Fibroblast of skin of right biceps (primary cell): ENCODE data around the gene CCDC88B.

Experiments used
- DNase-seq: peaks from one replicate; pipeline ENCODE4 v3.0.0-alpha.2; 2013

CCDC88B gene

DNA sequence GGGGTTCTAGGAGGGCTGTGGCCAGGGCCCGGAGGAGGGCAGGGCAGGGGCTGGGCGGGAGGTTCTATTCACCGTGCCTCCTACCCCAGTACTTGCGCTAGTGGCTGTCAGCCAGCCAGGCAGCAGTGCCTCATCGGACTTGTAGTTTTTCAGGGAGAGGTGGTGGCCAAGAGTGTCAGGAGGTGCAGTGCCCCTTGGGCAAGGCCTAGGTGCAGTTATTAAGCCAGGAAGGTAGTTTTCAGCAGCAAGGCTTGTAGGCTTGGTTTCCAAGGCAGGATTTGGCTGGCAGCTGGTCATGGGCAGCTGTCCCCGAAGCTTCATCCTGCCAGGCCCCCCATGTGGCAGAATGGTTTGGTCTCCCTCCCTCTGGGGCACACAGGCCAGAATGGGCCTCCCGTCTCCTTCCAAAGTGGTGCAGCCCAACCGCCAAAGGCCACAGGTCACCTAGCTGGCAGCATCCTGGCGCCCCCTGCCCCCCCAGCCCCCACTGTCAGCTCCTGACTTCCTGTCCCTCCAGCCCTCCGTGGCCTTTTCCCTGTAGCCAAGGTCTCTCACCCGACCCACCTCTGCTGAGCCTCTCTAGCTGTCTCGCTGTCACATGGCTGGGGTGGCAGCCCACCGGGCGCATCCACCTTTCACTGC, 8.5 kb downstream of the CCDC88B start:
- DNase-seq = no peak

DNA sequence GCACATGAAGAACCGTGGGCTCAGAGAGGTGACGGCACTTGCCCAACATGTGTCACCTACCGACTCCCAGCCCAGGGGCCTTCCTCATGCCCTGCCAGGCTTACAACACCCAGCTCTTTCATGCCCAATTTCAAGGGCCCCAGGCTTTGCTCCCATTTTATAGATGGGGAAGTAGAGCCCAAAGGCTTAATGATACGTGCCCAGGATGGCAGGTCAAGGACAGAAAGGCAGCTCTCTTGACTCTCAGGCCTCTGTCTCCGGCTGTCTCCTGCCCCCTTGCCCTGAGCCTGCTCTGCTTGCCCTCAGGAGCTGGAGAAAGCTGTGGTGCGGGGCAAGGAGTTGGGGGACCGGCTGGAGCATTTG, 9.0 kb downstream of the CCDC88B start:
- DNase-seq = no peak

DNA sequence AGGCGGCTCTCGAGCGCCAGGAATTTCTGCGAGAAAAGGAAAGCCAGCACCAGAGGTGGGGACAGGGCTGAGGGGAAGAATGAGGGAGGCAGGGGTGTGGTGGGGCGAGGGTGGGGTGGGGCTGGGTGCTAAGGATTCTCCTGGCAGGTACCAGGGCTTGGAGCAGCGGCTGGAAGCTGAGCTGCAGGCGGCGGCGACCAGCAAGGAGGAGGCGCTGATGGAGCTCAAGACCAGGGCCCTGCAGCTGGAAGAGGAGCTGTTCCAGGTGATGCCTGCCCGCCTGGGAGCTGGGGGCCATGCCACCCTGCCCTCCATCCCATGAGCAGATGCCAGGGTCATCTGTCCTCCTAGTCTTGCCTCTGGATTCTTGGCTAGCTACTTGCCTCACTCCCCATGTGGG, 9.4 kb downstream of the CCDC88B start:
- DNase-seq = no peak

DNA sequence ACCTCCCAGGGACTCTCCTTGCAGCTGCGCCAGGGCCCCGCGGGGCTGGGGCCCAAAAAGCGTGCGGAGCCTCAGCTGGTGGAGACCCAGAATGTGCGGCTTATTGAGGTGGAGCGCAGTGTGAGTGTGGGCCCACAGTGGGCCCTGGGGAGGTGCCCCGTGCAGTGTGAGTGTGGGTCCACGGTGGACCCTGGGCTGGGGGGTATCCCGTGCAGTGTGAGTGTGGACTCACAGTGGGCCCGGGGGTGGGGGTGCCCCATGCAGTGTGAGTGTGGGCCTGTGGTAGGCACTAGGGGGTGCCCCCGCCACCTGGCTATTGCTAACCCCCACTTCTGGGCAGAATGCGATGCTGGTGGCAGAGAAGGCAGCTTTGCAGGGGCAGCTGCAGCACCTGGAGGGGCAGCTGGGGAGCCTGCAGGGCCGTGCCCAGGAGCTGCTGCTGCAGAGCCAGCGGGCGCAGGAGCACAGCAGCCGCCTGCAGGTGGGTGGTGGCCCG, 11.2 kb downstream of the CCDC88B start:
- no peak for DNase-seq

DNA sequence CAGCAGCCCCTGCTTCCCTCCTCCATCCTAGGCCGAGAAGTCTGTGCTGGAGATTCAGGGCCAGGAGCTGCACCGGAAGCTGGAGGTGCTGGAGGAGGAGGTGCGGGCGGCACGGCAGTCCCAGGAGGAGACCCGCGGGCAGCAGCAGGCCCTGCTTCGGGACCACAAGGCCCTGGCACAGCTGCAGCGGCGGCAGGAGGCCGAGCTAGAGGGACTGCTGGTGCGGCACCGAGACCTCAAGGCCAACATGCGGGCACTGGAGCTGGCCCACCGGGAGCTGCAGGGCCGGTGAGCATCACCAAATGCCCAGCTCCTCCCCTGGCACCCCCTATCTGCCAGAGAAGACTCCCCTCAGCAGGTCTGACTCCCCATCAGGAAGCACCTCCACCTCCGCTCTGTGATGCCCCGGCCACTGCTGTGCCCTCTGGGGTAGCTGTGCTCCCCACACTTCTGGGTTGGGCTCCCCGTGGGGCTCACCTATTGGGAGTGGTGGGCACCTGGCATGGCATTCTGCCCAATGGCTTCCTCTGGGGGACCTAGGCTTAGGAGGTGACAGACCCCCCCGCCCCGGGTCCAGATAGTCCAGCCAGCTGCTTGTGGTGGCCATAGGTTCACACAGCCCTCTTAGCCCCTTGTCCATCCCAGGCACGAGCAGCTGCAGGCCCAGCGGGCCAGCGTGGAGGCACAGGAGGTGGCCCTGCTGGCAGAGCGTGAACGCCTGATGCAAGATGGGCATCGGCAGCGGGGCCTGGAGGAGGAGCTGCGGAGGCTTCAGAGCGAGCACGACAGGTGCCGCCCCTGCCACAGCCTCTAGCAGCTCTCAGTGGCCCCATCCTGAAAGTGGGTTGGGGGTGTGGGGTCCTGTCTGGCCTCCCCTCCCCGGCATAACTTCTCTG, 12.3 kb downstream of the CCDC88B start:
- DNase-seq = no peak

DNA sequence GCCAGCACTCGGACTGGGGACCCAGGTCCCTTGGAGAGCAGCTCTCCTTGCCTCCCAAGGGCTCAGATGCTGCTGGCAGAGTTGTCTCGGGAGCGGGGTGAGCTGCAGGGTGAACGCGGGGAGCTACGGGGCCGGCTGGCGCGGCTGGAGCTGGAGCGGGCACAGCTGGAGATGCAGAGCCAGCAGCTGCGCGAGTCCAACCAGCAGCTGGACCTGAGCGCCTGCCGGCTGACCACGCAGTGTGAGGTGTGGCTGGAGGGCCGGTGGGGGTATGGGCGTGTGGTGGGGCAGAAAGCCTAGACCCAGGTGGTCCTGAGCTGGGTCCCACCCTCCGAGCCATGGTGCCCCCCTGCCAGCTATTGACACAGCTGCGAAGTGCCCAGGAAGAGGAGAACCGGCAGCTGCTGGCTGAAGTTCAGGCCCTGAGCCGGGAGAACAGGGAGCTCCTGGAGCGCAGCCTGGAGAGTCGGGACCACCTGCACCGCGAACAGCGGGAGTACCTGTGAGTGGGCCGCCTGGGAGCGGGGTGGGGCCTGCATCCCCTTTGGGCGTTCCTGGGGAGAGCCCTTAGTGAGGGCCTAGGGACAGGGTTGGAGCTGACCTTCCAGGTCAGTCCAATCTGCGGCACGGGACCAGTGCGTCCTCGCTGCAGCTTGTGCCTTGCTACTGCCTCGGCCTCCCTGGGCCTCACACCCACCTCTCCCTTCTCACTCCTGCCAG, 13.2 kb downstream of the CCDC88B start:
- DNase-seq = no peak

DNA sequence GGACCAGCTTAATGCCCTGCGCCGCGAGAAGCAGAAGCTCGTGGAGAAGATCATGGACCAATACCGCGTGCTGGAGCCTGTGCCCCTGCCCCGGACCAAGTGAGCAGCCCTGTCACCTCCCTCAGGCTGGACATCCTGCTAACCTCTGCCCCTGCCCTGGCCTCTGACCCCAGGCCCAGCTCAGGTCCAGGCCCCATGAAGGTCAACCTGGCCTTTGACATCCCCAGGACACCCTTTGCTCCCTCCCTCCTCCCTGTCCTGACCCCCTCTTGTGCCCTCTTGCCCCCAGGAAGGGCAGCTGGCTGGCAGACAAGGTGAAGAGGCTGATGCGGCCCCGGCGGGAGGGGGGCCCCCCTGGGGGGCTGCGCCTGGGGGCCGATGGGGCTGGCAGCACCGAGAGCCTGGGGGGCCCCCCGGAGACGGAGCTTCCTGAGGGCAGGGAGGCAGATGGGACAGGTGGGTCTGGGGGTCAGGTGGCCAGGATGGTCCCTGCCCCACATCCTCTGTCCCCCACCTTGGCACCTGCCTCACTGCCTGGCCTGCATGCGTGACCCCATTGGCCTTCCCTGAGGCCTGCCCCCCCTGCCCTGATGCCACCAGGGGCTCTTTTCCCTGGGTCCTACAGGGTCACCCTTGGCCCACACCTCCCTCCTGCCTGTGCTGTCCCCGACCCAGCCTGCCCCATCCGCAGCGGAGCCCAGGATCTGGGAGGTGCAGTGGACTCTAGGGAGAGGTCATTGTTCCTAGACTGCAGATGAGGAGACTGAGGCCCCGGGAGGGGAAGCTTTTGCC, 13.9 kb downstream of the CCDC88B start:
- no peak for DNase-seq

DNA sequence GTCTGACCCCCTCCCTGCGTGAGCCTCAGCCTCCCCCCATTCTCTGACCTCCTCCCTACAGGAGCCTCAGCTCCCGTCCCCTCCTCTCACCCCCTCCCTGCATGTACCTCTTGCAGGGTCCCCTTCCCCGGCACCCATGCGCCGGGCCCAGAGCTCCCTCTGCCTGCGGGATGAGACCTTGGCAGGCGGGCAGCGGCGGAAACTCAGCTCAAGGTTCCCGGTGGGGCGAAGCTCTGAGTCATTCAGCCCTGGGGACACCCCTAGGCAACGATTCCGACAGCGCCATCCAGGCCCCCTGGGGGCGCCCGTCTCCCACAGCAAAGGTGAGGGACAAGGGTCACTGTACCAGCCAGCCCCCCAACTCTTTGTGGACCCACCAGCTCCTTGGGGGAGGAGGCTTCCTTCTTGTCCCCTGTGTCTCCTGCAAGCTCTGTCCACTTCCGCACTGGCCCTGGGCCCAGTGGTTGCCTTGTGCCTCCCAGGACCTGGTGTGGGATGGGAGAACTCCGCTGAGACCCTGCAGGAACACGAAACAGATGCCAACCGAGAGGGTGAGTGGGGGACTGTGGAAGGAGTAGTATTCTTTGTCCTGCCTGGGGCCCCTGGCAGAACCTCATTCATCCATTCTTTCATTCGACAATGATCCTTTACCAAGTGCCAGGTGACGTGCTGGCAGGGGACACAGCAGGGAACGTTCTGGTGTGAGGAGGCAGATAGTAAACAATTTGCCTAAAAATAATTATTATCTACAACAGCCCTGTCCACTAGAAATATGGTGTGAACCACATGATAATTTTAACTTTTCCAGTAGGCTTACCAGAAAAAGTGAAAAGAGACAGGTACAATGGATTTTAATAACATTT, 15.3 kb downstream of the CCDC88B start:
- DNase-seq = peak; percentile 85

DNA sequence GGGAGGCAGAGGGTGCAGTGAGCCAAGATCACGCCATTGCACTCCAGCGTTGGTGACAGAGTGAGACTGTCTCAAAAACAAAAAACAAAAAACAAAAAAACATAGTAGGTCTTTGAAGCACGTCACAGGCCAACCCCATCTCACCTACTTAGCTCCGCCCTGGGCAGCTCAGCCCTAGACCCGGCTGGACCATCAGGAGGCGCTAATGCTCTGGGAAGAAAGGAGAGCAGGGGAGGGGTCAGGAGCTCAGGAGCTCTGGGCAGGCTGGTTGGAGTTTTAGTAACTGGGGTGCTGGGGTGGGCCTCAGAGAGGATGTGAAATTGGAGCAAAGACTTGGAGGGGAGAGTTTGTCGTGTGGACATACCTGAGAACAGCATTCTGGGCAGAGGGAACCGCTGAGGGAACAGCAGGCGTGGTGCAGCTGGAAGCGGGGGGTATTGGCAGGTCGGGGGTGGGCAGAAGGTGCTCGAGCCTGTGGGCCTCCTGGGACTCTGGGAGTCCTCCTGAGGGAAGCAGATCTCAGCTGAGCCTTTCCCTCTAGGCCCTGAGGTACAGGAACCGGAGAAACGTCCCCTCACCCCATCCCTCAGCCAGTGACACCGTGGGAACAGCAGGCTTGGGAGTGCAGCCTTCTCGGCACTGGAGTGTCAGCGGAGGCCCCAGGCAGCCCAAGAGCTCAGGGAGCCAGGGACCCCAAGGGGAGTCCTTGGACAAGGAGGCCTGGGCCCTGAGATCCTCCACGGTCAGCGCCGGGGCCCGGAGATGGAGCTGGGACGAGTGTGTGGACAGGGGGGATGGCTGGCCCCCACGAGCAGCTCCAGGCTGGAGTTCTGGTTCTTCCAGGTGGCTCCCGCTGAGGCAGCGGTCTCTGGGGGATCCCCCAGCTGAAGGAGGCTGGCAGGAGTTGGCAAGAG, 16.8 kb downstream of the CCDC88B start:
- peak; percentile 52 for DNase-seq

DNA sequence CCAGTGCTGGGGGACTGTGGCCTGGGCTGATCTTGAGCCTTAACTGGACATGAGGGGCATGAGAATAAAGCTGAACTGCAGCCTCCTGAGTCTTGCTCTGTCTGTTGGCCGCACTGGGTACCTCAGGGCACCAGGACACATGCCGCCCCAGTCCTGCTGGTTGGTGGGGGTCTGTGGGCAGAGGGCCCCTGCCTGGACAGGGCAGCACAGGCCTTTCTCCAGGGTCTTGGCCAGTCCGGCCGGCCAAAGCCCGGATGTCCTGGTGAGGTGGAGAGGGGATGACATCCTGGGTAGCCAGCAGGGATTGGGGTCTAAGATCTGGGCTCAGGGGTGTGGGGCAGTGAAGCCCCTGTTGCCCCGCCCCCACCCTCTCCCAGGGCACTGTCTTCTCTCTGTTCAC, 17.4 kb downstream of the CCDC88B start:
- no peak for DNase-seq

DNA sequence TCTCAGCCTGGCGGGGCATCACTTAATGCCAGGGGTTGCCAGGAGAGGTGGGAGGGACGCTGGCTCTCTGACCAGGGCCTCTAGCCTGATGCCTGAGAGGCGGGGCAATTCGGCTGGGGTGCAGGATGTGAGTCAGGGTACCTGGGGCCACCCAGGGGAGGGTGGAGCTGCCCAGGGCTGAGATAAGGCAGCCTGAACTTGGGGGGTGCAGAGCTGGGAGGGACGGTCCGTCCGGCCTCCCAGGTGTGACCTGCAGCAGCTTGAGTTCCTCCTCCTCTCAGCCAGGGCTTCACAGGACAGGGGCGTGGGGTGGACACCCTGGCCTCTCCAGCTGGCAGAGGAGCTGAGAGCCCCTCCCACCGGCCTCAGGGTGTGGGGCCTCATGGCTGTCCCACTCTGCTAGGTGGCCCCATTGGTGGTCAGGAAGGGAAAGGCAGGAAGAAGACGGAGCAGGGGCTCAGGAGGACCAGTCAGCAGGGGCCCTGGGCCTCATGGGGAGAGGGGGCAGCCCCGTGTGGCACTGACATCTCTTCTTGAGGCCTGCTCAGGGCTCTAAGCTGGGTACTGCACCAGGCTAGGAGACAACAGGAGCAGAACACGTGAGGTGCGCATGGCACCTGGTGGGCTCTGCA, 18.0 kb downstream of the CCDC88B start:
- peak; percentile 24 for DNase-seq

DNA sequence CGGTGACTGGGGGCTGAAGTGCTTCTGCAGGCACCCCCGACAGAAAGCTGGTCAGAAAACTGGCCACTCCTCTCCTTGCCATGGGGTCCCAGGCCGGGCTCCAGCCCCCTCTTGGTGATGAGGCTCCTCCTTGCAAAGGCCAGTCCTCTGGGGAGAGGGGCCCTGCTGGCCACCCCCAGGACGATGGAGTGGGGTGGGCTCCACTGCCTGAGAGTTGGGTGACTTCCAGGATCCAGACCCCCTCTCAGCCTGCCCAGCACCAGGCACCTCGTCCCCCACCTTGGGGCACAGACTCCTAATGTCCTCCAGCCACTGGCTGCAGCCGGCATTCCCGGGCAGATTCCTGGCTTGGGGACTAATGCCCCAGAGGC, 18.5 kb downstream of the CCDC88B start:
- no peak for DNase-seq

DNA sequence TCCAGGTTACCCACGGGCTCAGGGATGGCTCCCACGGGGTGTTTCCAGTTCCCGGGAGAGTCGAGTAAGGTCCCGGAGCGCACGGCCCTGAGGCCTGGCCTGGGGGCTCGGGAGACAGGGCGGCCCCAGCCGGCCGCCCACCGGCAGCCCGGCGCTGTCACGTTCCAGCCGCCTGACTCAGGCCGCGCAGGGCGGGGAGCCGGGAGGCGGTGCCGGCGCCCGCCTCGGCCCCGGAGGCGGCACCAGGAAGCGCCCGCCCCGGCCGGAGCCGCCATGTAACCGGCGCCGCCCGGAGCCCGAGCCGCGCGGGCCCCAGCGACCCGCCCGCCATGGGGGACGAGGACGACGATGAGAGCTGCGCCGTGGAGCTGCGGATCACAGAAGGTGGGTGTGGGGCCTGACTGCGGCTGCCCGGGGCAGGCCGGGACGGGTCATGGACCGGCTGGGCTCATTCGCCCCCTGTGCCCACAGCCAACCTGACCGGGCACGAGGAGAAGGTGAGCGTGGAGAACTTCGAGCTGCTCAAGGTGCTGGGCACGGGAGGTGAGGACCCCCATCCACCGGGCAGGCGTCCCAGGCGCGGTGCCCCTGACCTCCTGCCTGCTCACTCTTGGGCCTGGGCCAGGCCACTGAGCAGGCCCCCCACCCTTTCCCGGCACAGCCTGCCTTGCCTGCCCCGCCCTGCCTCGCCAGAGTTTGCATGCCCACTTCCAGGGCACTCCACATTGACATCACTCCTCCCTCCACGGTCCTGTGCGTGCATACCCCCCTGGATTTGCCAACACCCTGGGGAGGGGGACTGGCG, 19.1 kb downstream of the CCDC88B start, which contains the start of gene RPS6KA4:
TSS of gene RPS6KA4 (plus strand) at position 256 of the 805 bp plus-strand sequence. CDS start at position 330, 74 bp downstream.
- peak; percentile 77 for DNase-seq

DNA sequence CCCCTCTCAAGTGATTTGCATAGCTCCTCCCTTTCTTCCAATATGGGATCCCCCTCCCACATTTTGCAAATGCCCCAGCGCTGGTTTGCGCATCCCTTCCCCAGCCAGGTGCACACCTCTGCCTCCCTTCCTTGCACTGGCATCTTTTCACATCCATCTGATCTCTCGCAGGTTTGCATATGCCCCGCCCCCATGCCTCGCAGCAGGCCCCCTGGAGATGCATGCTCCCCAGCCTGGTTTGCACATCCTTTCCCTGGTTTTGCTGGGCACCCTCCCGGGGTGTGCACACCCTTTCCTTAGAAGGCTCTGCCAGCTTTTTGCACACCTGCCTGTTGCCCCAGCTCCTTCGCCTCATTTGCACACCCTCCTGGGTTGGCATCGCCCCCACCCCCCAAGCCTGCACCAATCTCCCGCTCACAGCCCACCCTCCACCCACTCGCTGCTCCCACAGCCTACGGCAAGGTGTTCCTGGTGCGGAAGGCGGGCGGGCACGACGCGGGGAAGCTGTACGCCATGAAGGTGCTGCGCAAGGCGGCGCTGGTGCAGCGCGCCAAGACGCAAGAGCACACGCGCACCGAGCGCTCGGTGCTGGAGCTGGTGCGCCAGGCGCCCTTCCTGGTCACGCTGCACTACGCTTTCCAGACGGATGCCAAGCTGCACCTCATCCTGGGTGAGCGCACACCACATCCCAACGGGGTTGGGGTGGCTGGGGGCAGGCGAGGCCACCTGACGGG, 19.9 kb downstream of the CCDC88B start:
- DNase-seq = no peak

DNA sequence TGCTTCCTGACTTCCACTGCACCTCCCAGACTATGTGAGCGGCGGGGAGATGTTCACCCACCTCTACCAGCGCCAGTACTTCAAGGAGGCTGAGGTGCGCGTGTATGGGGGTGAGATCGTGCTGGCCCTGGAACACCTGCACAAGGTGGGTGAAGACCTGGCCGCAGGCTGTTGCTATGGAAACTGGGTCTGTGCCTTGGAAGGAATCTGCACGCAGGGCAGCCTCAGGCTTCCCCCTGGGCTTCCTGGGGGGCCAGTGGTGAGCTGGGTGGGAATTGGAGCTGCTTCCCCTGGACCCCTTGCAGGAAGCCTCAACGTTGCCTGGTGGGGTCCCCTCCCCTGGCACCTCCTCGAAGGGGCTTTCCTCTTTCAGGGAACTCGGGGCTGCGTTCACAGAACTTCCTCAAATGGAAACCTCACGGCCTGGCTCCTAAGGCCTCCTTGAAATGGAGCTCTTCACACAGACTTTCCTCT, 20.5 kb downstream of the CCDC88B start:
- no peak for DNase-seq

DNA sequence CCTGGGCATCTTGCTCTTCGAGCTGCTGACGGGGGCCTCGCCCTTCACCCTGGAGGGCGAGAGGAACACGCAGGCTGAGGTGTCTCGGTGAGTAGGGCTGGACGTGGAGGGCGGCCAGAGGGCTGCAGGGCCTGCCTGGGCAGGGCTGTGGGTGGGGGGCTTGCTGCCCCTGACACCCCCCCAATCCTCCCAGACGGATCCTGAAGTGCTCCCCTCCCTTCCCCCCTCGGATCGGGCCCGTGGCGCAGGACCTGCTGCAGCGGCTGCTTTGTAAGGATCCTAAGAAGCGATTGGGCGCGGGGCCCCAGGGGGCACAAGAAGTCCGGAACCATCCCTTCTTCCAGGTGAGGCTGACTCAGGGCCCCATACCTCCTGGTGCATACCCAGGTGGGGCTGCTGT, 21.7 kb downstream of the CCDC88B start:
- no peak for DNase-seq

DNA sequence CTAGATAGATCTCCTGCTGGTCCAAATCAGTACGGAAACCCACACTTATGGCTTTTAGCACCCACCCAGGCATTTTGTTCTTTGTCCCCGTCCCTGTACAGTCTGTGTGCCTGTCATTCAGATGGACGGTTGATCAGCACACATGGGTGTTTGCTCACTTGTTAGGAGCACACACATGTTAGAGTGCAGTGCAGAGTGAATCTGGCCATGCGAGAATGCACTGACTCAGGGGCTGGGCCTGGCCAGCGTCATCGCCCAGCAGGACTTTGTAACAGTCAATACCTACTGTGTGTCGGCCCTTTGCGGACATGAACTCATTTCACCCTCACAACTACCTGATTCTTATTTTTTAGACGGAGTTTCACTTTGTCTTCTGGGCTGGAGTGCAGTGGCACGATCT, 22.3 kb downstream of the CCDC88B start:
- DNase-seq = no peak

DNA sequence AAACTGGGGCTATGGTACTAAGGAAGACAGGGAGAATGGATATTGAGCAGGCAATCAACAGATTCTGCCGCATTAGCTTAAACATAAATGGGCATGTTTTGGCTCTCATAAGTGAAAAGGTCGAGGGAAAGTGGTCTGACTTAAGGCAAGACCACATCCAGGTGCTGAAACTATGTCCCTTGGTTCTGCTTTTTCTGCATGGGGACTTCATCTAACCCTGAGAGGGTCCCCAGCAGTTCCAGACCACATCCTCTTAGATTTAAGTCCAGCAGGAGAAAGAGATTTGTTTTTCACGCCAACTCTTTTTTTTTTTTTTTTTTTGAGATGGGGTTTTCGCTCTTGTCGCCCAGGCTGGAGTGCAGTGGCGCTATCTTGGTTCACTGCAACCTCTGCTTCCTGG, 24.4 kb downstream of the CCDC88B start:
- no peak for DNase-seq
